ENCODE measurements around the gene CNKSR3.

The CNKSR3 gene

DNA sequence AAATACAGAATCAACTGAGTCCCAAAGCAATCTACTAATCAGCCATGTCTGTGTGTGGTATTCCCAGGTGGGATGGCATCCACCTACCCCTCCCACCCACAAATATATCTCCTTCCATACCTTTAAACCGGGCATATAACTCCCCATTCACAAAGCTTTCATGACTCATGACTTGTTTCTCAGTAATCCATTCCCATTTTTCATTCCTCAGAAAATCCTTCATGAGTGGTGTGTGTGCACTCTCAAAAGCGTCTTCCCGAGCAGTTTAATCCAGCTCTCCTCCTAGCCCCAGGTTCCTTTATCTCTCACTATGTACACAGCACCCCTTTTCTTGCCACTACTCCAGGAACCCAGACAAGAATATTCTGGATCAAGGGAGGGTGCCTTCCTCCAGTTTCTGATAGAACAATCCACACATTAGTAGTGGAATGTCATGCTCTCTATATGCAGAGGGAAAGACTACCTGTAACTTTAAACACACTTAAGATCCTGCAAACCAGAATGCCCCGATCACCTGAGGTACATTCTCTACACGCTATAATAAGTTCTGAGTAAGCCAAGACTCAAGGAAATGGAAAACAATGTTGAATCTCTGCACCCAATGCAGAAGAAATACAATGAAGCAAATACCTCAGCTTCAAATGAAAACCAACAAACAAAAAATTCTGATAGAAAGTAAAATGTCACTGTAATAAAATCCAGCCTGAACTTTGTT, 98.2 kb downstream of the CNKSR3 start:
- no peak for DNase-seq (ENCODE audit: low read depth)

DNA sequence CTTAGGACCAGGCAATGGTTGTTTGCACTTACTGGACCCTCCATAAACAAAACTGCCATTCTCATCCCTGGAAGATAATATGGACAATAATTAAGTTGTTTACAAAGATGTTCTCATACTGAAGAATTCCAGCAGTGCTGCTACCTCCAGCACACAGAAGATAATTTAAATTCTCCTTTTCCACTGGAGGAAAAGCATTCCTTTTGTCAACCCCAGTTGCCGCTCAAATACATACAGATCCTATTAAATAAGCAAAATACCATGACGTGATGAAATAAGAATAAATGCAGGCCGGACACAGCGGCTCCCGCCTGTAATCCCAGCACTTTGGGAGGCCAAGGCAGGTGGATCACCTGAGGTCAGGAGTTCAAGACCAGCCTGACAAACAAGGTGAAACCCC, 99.4 kb downstream of the CNKSR3 start:
- DNase-seq (ENCODE audit: low read depth) = no peak

DNA sequence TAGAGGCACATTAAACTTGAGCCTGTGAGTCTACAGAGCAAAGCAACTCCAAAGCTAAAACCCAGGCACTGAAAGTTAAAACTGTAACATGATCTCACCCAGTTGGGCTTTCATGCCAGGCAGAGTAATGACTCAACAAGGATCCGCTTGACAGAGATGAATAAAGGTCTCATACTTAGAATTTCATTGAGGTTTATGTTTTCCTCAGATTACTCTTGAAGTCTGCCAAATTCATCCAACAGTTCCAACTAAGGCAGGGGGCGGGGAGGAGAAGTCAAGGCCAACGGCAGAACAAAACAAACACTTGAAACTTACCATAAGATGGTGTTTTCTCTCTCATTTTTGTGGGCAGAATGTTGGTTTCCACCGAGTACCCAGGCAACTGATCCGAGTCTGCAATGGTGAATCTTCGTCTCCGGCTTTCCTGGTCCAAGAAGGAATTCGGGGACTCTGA, 99.8 kb downstream of the CNKSR3 start:
- no peak for DNase-seq (ENCODE audit: low read depth)

DNA sequence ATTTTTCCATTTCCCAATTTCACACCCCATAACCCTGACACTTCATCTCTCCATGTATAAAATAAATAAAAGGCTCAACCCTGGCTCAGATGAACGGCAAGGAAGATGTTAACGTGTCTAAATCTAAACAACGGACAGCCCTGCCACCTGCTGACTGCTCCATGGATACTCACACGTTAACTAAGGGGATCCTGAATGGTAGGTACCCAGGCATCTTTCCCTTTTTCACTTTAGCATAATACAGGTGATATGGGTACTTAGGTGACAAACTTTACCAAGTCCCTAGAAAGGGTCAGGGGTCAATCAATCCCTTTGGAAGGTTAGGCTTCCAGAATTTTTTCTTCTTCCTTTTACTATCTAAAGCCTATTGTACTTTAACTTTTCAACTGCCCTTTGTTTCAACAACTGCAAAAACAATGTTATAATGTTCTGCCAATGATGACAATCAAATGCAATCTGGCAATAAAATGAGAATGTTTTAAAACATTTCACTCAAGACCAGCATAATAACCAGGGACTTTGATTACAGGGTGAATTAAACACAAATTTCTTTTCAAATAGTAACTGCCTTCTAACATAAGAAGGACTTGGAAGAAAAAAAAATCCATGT, 101.5 kb downstream of the CNKSR3 start:
- DNase-seq (ENCODE audit: low read depth) = no peak

DNA sequence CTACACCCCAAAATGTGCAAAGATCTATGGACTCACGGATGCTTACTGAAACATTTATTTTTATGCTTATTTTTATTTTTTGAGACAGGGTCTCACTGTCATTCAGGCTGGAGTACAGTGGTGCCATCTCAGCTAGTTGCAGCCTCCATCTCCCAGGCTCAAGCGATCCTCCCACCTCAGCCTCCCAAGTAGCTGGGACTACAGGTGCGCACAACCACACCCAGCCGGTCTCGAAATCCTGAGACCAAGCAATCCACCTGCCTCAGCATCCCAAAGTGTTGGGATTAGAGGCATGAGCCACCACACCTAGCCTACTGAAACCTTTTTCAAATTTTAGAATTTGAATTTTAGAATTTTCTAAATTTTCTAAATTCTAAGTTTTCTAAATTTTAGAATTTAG, 103.0 kb downstream of the CNKSR3 start:
- no peak for DNase-seq (ENCODE audit: low read depth)

DNA sequence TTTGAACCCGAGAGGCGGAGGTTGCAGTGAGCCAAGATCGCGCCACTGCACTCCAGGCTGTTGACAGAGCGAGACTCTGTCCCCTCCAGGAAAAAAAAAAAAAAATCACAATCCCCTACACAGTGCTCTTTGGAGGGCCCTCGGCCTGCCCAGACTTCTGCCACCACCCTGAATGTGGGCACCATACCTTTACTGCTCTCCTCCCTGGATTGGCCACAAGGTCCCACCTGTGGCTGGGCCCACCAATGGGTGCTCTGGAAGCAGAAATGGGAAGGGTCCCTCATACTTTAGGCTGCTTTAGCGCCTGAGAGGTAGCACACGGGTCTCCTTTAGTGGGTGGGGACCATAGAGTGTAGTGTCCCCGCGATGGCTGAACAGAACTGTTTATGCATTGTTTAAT, 103.6 kb downstream of the CNKSR3 start:
- no peak for DNase-seq (ENCODE audit: low read depth)

DNA sequence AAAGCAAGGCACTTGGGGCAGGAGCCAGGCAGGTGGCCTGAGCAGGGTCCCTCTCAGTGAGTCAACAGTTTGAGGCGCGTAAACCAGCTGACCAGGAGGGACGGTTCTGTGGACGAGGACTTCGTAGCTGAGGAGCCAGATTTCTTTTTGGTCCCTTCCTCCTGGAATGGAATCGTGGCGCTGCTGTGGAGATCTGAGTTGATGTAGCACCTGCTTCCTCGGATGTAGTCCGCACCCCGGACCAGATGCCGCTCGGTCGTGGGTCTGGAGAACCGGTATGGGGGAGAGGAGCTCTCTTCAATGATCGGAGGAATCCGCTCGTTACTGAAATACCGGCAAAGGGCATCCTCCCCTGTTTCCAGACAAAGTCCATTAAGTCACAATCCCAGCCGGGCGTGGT, 104.2 kb downstream of the CNKSR3 start:
- DNase-seq (ENCODE audit: low read depth) = no peak

DNA sequence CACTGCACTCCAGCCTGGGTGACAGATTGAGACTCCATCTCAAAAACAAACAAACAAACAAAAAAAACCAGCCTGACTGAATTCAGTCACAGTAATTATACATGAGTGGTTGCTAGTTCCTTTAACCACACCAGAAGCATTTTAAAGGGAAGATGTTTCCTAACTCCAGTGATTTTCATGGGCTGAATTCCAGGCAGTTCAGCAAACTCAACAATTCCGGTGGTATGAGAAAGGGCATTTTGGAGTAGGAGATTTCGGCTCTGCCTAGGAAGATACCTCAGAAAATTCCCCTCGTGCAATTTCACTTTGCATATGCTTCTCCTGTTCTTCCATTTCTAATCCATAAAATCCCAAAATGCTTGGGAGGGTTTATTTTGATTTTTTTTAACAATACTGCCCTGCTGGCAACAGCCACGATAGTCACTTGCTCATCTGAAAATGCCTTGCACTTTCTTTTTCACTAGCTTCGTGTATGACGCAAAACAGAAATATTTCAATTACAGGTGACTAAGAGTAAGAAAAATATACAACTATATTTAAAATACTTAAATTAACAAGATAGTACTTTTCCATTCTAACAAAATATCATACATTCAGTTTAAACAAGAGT, 105.6 kb downstream of the CNKSR3 start:
- no peak for DNase-seq (ENCODE audit: low read depth)

DNA sequence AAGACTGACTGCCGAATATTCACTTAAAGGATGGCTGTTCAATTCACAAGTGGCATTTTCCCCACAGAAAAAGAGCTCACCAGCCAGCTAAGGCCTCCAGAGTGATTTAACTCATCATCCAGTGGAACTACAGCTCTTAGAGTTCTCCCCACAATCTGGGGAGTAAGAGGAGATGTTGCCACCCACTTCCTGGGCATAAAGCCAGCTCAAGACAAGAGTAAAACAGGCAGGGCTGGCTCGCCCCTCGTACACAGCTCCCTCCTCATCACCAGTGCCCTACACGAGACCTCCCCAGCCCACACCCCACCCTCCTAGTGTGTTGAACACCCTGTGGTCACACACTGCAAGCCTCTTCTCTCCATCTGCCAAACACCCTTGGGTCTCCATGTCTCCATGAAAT, 106.7 kb downstream of the CNKSR3 start:
- DNase-seq (ENCODE audit: low read depth) = no peak

DNA sequence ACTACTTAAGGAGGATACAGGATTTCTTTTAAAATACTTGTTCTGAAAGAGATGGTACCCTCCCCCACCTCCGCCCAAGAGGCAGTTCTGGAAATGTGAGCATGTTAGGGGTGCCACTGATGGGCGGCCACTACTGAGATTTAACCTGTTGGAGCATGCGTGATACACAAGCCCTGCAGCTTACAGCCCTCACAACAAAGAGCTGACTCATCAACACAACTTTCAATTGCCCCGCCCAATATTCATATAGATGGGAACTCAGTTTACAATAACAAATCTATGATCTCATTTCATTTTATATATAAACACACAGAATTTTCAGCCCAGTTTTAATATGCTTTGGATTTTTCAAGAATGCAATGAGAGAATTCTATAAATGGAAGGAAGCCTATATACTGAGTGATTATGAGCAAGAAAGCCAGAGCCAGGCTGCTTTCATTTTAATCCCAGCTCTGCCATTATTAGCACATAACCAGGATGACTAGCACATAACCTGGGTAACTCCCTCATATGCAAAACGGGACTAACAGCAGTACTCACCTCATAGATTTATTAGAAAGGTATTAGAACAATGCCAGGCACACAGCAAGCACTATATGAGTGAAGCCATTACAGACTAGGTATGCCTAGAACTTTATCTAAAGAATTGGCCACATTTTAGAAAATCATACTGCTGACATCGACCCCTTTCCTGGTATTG, 108.3 kb downstream of the CNKSR3 start:
- DNase-seq (ENCODE audit: low read depth) = no peak

DNA sequence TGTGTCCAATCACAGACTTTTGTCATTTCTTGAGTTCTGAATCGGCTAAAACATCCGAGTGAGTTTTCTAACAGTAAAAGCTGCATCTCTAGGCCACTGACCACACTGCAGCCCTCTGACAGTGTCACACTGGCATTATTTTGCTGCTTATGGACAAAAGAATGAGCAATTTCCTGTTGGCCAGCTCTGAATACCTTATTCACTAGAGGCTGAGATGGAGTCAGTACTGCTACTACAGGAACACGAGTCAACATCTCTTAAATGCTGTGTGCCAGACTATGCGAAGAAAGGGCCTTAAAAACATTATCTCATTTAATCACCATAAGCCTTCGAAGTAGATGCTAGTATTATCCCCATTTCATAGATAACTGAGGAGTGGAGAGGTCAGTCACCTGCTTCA, 111.4 kb downstream of the CNKSR3 start:
- DNase-seq (ENCODE audit: low read depth) = no peak

DNA sequence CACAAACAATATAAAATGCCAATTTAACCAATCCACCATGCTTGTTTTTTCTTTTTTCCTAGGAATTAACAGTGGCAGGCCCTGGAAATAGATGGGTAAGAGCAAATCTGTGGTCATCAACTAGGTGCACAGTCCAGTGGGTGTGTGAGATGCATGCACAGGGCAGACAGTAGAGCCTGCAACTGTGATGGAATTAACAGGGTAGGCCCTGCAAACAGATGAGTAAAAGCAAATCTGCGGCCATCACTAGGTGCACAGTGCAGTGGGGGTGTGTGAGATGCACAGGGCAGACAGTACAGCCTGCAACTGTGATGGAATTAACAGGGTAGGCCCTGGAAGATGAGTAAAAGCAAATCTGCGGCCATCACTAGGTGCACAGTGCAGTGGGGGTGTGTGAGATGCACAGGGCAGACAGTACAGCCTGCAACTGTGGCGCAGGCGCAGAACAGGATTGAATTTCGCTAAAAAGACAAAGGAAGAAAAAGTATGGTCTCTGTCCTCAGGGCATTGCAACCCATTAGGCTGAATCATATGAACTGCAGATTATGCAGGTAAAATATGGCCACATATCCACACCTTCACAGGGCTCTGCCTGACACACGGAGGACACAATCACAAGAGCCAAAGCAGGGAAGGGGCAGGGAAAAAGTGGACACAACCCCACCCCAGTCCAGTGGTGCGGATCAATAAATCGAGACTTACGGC, 112.8 kb downstream of the CNKSR3 start:
- DNase-seq (ENCODE audit: low read depth) = no peak

DNA sequence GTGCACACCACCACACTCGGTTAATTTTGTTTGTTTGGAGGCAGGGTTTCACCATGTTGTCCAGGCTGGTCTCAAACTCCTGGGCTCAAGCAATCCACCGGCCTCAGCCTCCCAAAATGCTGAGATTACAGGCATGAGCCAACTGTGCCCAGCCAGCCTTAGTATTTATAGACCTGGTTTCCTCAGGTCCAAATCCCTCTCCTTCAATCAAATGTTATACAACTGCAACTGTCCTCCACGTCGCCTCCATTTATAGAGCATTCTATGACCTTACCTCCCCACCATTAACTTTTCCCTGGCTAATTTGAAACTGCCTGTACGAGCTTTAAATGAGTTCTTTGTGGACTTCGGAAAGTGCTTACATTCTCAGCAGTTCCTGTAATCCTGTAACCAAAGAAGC, 114.6 kb downstream of the CNKSR3 start:
- DNase-seq (ENCODE audit: low read depth) = no peak

DNA sequence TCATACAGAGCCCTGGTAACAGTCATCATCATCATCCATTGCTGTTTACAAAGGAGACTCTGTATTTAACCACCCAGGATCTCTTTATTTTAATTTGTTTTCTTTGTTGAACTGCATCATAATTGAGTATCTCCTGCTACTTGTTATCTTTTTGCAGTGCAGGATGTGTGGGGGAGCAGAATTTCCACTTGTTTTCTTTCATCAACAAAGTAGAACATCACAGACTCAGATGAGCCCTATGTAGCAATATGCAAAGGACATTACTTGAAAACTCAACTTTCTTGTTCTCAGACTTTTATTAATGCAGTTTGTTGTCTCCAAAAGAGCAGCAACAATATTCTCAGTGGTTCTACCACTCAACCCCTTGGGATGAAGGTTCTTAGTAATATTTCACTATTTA, 115.2 kb downstream of the CNKSR3 start:
- no peak for DNase-seq (ENCODE audit: low read depth)

DNA sequence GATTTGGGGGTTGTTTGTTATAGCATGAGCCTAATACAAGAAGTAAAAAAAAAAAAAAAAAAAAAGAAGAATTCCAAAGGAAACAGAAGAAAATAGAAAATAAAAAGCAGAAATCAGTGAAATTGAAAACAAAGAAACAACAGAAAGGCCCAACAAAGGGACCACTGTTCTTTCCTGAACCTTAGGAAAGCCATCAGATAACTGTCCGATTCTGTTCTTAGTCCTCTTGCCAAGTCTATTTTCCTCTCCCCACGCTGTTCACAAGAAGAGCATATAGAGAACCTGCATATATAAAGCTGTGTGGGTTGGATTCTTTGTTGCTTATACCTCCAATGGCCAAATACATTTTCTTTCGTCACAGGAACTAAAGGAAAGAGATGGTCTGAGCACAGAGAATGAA, 115.9 kb downstream of the CNKSR3 start:
- no peak for DNase-seq (ENCODE audit: low read depth)

DNA sequence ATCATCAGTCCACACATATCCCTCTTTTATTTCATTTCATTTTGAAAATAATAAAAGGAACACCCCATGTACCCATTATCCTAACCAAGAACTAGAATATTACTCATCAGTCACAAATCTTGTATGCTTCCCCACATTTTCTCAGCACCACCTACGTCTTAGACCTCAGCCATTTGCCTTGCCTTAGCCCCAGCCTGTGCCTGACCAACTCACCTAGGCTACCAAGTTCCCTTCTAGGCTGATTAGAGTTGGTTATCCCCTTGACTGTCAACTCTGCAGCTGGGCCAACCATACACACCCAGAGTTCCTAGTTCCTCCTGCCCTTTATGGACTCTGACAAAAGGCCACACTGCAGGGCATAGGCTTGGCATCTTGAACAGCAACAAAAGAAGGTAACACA, 120.5 kb downstream of the CNKSR3 start:
- no peak for DNase-seq (ENCODE audit: low read depth)

DNA sequence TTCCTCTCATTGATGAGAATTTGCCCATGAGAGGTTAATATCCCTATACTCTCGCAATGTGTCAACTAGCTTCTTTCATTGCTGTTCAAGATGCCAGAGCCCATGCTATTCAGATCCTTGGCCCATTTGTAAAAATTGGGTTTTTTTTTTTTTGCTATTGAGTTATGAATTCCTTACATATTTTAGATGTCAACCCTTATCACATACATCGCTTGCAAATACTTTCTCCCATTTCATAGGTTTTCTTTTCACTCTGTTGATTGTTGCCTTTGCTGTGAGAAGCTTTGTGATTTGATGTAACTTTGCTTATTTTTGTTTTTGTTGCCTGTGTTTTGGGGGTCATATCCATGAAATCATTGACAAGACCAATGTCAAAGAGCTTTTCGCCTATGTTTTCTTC, 121.7 kb downstream of the CNKSR3 start:
- no peak for DNase-seq (ENCODE audit: low read depth)

DNA sequence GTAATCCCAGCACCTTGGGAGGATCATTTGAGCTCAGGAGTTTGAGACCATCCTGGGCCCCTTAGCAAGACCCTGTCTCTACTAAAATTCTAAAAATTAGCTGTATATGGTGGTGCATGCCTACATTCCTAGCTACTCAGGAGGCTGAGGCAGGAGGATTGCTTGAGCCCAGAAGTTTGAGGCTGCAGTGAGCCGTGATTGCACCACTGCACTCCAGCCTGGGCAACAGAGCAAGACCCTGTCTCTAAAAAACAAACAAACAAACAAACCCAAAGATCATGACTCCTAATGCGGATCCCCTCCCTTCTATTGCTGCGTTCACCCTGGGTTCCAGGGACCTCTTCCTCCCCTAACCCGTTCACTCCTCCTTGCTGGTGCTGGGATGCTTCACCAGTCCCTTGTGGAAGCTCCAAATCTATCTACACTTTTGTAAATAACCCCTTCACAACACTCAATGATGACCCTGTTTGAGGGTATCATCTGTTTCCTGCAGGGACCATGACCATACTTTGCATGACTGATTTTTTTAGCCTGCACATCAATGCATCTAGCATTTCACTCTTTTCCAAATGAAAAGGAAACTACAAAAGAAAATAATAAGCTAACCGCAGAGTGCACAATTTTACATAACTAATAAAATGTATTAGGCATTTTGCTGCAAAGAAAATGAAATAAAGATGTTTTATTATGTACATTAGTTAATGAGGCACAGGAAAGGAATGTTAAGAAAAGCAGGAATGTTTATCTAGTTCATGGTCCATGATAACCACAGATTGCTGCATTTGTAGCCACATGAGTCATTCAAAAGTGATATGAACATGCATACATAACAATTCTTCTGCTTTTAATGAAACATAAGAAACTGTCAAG, 123.4 kb downstream of the CNKSR3 start:
- no peak for DNase-seq (ENCODE audit: low read depth)

DNA sequence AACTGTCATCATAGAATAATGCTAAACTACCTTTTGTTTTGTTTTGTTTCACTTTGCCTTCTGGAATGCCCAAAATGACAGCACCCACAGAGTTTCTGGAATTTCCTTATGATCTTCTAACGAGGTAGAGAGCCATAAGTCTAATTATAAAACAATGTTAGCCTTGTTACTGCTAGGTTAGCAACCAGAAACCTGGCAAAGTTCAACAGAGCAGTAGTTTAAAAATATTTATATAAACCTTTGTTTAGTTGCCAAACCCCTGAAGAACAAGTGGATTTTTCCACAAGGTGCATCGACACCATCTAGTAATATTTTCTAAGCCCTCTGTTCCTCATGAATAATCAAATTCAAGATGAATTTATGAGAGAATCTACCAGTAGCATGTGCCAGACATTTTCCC, 126.3 kb downstream of the CNKSR3 start:
- no peak for DNase-seq (ENCODE audit: low read depth)

DNA sequence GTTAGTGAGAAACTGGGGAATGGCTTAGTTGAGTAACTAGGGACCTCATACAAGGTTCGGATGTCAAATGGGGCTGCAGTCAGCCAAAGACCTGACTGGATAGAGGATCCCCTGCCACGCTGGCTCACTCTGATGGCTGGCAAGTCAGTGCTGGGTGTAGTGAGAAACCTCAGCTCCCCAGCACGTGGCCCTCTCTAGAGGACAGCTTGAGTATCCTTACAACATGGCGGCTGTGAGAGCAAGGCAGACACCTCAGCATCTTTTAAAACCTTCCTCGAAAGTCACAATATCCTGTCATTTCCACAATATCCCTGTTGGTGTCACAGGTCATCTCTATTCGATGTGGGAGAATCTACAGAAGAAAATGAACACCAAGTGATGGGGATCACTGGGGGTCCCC, 127.2 kb downstream of the CNKSR3 start:
- DNase-seq (ENCODE audit: low read depth) = no peak

DNA sequence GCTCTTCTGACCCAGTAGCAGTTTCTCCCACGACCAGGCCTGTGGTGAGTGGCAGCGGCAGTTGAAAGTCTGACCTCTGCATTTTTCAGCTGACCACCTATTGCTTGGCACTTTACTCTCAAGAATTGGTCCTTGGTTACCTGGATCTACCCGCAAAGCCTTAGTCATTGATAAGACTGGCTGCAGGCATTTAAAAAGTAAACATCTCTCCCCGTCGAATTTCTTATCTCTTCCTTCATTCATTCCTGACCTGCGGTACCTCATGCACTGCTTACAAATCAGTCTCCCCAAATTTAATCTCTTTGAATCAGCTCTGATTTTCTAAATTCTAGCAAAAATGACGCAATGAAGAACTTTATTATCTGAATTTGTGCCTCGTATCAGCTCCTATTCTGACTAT, 127.7 kb downstream of the CNKSR3 start:
- no peak for DNase-seq (ENCODE audit: low read depth)

Measured in stimulated activated CD8-positive, alpha-beta memory T cell treated with anti-CD3 and anti-CD28 coated beads, Interleukin-15, amount 100 ng/mL, for 1 hour (primary cell).